Measurements from ENCODE around the gene TRIM38.

TRIM38 gene

DNA sequence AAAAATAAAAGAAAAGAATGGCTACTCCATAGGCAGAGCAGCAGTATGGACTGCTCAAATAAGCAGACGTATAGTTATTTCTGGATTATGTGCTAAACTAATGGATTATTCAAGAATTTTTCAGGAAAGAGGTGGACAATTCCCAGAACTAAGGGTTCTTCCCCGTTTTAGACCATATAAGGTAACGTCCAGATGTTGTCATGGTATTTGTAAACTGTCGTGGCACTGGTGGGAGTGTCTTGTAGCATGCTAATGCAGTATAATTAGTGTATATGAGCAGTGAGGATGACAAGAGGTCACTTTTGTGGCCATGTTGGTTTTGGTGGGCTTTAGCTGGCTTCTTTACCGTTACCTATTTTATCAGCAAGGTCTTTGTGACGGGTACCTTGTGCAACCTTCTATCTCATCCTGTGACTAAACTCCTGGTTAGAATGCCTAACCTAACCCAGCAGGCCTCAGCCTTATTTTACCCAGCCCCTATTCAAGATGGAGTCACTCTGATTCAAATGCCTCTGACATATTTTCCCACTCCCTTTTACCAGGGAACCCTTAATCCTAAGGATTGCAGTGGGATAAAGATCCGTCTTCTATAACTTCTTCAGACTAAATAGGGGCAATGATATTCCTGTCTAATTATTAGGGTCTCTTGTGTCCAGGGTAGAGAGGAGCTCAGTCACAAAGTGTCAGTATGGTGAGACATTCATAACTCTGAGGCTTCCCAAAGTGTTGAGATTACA, 11.1 kb upstream of the TRIM38 start:
- Mint-ChIP-seq H3K27me3 (no peaks in the 10 kb centered on the region), H3K4me1 (ENCODE audit: low read depth) (peaks cover 5% of the 10 kb centered on the region), H3K9me3 (no peaks in the 10 kb centered on the region), H3K4me3 (no peak overlapping the region), H3K36me3 (ENCODE audit: low read depth) (no peaks in the 10 kb centered on the region), H3K27ac (no peak overlapping the region)
- no peak for DNase-seq

DNA sequence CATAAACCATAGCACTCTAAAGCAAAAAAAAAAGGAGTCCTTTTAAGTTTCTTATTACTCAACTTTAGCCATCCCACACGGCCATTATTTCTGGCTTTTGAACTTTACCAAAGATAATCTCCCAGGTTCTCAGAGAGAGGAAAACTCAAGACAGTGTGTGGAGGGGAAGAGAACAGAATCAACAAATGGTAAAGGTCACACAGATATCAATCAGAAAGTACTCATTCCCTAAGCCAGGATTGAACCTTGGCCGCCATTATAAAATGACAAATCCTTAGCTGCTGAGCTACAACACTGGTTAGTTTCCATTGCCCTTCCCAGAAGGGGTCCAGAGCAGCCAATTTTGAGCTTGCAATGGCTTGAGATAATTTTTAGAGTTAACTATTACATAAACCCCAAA, 10.1 kb upstream of the TRIM38 start:
- Mint-ChIP-seq H3K4me3 (no peak overlapping the region), H3K9me3 (no peaks in the 10 kb centered on the region), H3K27ac (no peak overlapping the region)

DNA sequence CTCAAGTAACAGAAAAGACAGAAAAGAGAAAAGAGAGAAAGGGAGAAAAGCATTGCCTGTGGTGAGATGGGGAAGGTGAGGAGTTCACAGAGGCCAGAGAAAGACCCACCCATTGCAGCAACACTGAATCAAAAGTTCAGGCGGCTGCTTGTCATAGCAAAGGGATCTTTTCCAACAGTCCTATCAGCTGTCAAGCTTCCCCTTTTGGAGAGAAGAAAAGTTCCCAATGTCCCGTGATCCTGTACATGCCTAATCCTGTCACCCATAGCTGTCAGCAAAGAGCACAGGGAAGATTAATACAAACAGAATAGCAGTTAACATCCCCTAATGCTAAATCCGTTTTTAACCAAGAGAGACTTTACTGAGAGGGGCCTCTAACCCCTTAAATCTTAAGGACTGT, 8.9 kb upstream of the TRIM38 start:
- Mint-ChIP-seq H3K9me3 (peaks cover 6% of the 10 kb centered on the region), H3K4me3 (no peak overlapping the region)

More for the DNA sequence above, 10.1 kb upstream of the TRIM38 start:
- Mint-ChIP-seq H3K4me1 (ENCODE audit: low read depth) (no peaks in the 10 kb centered on the region), H3K36me3 (ENCODE audit: low read depth) (no peaks in the 10 kb centered on the region), H3K27me3 (no peaks in the 10 kb centered on the region)
- DNase-seq, result no peak

DNA sequence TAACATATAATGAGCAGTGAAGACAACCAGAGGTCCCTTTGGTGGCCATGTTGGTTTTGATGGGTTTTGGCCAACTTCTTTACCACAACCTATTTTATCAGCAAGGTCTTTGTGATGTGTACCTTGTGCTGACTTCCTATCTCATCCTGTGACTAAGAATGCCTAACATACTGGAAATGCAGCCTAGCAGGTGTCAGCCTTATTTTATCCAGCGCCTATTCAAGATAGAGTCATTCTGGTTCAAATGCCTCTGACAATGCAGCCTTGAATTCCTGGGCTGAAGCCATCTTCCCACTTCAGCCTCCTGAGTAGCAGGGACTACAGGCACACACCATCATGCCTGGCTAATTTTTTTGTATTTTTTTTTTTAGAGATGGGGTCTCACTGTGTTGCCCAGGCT, 7.8 kb upstream of the TRIM38 start:
- Mint-ChIP-seq H3K9me3 (peaks cover 16% of the 10 kb centered on the region), H3K27ac (no peak overlapping the region), H3K4me3 (no peak overlapping the region), H3K4me1 (ENCODE audit: low read depth) (peaks cover 18% of the 10 kb centered on the region), H3K27me3 (no peaks in the 10 kb centered on the region), H3K36me3 (ENCODE audit: low read depth) (peaks cover 18% of the 10 kb centered on the region)
- DNase-seq, result no peak

More for the DNA sequence above, 8.9 kb upstream of the TRIM38 start:
- Mint-ChIP-seq H3K36me3 (ENCODE audit: low read depth) (peaks cover 7% of the 10 kb centered on the region), H3K4me1 (ENCODE audit: low read depth) (peaks cover 7% of the 10 kb centered on the region), H3K27me3 (no peaks in the 10 kb centered on the region), H3K27ac (no peak overlapping the region)
- DNase-seq, result no peak

DNA sequence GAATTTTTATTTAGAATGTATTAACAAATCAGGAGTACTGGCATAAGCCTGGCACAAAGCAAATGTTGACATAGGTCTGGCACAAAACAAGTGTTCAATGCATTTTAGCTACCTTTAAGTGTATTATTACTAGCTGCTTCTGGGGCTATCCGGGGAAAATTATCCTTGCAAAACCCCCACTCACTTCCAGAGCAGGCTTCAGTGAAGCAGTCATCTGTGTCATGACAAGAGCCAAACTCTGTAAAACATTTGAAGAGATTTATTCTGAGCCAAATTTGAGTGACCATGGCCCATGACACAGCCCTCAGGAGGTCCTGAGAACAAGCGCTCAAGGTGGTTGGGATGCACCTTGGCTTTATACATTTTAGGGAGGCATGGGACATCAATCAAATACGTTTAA, 6.4 kb upstream of the TRIM38 start:
- Mint-ChIP-seq H3K27ac (no peak overlapping the region), H3K27me3 (no peaks in the 10 kb centered on the region), H3K9me3 (peaks cover 25% of the 10 kb centered on the region), H3K4me1 (ENCODE audit: low read depth) (peaks cover 32% of the 10 kb centered on the region), H3K36me3 (ENCODE audit: low read depth) (peaks cover 31% of the 10 kb centered on the region), H3K4me3 (no peak overlapping the region)
- DNase-seq, result no peak

DNA sequence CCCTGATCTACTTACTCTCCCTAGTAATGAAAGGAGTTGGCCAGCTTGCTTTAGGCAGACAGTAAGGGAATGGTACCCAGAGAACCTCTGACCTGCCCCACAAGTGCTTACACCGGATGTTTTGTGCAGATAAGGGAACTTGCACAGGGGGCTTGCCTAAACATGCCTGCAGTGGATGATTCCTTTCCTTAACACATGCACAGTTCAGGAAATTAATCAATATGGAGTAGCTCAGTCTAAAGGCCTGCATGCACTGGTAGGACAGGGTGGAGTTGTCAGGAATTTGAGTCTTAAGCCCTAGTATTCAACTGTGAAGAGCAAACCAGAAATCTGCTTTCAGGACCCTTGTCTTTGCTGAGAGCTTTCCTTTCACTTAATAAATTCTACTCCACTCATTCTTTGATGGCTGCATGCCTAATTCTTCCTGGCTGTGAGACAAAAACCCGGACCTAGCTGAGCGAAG, 3.9 kb upstream of the TRIM38 start:
- no peaks in the 10 kb centered on the region for H3K27me3 Mint-ChIP-seq
- H3K36me3 Mint-ChIP-seq (ENCODE audit: low read depth), result peaks cover 50% of the 10 kb centered on the region
- H3K4me3 Mint-ChIP-seq, result no peak overlapping the region
- H3K9me3 Mint-ChIP-seq, result peaks cover 32% of the 10 kb centered on the region
- no peak for DNase-seq
- H3K27ac Mint-ChIP-seq, result peak overlapping the region; percentile 9
- H3K4me1 Mint-ChIP-seq (ENCODE audit: low read depth), result peaks cover 55% of the 10 kb centered on the region

DNA sequence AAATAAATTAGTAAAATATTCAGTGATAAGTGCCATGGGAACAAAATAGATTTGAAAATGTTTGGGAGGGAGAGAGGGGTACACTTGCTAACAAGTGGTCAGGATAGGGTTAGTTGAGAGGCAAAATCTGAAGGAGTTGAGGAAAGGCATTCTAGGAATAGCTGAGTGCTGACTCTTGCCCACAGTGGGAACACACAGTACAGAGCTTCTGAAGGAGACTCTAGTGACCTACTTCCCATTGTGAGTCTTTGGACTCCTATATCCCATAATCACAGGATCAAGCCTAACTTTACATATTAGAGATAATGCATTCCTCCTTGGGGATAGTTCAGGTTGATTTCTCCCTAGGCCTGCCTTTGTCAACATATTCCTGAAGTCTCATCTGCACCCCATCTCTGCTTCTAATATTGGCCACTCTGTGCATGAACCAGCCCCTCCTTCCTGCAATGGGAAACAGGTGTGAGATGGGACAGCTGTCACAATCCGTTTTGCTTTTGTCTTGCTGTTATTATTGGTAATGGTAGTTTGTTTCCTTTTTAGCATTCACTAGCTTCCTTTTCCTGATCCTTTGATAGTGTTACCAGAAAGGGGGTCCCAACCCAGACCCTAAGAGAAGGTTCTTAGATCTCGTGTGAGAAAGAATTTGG, 2.6 kb upstream of the TRIM38 start:
- H3K27me3 Mint-ChIP-seq, result no peaks in the 10 kb centered on the region
- H3K4me3 Mint-ChIP-seq, result no peak overlapping the region
- peaks cover 61% of the 10 kb centered on the region for H3K36me3 Mint-ChIP-seq (ENCODE audit: low read depth)
- peaks cover 66% of the 10 kb centered on the region for H3K4me1 Mint-ChIP-seq (ENCODE audit: low read depth)
- DNase-seq, result no peak
- H3K27ac Mint-ChIP-seq, result peak overlapping the region; percentile 98
- H3K9me3 Mint-ChIP-seq, result peaks cover 32% of the 10 kb centered on the region

DNA sequence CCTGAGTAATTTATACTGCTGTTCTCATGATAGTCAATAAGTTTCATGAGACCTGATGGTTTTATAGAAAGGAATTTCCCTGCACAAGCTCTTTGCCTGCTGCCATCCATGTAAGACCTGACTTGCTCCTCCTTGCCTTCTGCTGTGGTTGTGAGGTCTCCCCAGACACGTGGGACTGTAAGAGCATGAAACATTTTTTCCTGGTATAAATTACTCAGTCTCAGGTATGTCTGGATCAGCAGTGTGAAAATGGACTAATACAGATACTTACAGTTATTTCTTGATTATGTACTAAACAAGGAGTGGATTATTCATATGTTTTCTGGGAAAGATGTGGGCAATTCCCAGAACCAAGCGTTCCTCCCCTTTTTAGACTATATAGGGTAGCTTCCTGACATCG, 1.9 kb upstream of the TRIM38 start:
- H3K4me3 Mint-ChIP-seq, result peak overlapping the region; percentile 42
- H3K27ac Mint-ChIP-seq, result peak overlapping the region; percentile 98
- H3K4me1 Mint-ChIP-seq (ENCODE audit: low read depth), result peaks cover 73% of the 10 kb centered on the region
- H3K9me3 Mint-ChIP-seq, result peaks cover 32% of the 10 kb centered on the region
- H3K27me3 Mint-ChIP-seq, result no peaks in the 10 kb centered on the region
- no peak for DNase-seq
- H3K36me3 Mint-ChIP-seq (ENCODE audit: low read depth), result peaks cover 67% of the 10 kb centered on the region

DNA sequence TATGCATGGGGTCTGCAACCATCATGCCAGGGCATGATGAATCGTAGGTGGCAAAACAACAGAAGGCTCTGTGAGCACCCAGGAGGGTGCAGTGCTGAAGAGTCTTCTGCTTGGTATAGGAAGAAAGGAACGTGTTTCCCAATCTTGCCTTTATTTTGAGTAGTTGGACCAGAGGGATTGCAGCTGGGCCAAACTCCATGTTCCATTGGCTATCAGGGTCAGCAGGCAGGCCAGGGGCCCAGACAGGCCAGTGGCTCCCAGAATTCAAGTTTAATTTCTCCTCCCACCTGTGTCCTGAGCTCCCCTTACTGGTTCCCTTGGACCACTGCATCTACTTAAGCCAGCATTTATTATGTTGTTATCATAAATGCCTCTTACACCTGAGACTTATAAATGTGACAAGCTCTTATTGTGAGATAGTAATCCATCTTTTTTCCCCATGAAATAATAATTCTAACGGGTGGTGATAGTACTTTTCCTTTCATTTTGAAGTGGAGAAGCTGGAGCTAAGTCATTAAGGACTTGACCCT, 918 bp upstream of the TRIM38 start:
- peak overlapping the region; percentile 92 for H3K4me3 Mint-ChIP-seq
- DNase-seq, result no peak
- H3K36me3 Mint-ChIP-seq (ENCODE audit: low read depth), result peaks cover 77% of the 10 kb centered on the region
- H3K9me3 Mint-ChIP-seq, result peaks cover 32% of the 10 kb centered on the region
- H3K27me3 Mint-ChIP-seq, result no peaks in the 10 kb centered on the region
- H3K27ac Mint-ChIP-seq, result peak overlapping the region; percentile 98
- H3K4me1 Mint-ChIP-seq (ENCODE audit: low read depth), result peaks cover 83% of the 10 kb centered on the region

DNA sequence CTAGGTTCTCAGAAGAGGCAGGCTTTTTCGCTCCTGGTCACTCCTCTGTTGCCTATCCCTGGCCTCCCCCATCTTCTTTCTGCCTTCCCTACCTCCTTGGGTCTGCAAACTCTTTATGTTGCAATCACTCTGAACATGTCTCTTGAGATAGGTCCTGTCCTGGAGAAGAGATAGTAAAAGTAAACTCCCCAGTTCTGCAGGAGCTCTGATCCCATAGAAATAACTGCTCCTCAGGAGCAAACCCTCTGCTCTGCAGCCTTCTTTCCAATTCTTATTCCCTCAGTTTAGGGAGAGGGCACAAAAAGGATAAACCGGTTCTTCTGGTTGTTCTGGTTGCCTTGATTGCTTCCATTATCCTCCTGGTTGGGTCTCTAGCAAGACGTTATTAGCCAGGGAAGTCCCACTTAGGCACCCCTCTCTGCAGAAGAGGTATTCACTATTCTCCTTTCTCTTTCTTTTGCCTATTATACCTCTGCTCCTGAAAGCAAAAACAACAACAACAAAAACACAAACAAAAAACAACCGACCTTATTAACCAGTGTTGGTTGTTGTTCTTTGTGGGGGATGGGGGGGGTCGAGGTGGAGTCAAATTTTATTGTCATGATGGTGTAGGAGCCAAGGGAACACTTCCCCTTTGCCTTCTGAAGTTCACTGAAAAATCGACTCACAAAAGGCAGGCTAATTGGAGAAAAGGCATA, 973 bp downstream of the TRIM38 start:
- H3K9me3 Mint-ChIP-seq, result peaks cover 26% of the 10 kb centered on the region
- peak overlapping the region; percentile 86 for H3K27ac Mint-ChIP-seq
- H3K4me1 Mint-ChIP-seq (ENCODE audit: low read depth), result peaks cover 94% of the 10 kb centered on the region
- no peak for DNase-seq
- H3K36me3 Mint-ChIP-seq (ENCODE audit: low read depth), result peaks cover 90% of the 10 kb centered on the region
- H3K27me3 Mint-ChIP-seq, result no peaks in the 10 kb centered on the region
- H3K4me3 Mint-ChIP-seq, result peak overlapping the region; percentile 92

DNA sequence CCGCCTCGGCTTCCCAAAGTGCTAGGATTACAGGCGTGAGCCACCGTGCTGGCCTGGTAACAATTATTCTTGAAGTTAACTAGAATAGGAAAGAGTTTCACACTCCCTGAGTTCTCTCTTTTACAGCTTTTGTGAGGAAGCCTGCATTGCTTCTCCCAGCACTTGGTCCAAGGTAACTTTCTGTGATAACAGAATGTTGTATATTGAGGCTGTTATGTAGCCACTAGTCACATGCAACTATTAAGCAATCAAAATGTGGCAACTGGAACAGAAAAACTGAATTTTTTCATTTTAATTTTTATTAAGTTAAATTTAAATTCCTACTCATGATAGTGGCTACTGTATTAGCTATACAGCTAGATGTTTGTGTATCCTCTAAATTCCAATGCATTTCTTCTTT, 2.5 kb downstream of the TRIM38 start:
- Mint-ChIP-seq H3K27ac (peak overlapping the region; percentile 22), H3K4me3 (peak overlapping the region; percentile 77), H3K9me3 (peaks cover 14% of the 10 kb centered on the region), H3K27me3 (no peaks in the 10 kb centered on the region), H3K4me1 (ENCODE audit: low read depth) (peaks cover 89% of the 10 kb centered on the region), H3K36me3 (ENCODE audit: low read depth) (peaks cover 88% of the 10 kb centered on the region)
- no peak for DNase-seq

DNA sequence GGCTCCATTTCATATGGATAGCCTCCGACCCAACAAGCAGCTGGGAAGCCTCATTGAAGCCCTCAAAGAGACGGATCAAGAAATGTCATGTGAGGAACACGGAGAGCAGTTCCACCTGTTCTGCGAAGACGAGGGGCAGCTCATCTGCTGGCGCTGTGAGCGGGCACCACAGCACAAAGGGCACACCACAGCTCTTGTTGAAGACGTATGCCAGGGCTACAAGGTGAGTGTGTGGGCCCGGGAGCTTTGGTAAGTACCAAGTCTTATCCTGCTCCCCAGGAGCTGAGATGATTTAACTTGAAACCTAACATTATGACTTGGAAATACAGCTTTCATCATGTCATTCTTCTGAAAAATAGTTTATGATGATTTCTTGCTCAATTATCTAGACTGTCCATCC, 4.1 kb downstream of the TRIM38 start:
- DNase-seq, result no peak
- H3K9me3 Mint-ChIP-seq, result peaks cover 1% of the 10 kb centered on the region
- peak overlapping the region; percentile 90 for H3K27ac Mint-ChIP-seq
- H3K36me3 Mint-ChIP-seq (ENCODE audit: low read depth), result peaks cover 90% of the 10 kb centered on the region
- no peaks in the 10 kb centered on the region for H3K27me3 Mint-ChIP-seq
- H3K4me1 Mint-ChIP-seq (ENCODE audit: low read depth), result peaks cover 88% of the 10 kb centered on the region
- peak overlapping the region; percentile 77 for H3K4me3 Mint-ChIP-seq

DNA sequence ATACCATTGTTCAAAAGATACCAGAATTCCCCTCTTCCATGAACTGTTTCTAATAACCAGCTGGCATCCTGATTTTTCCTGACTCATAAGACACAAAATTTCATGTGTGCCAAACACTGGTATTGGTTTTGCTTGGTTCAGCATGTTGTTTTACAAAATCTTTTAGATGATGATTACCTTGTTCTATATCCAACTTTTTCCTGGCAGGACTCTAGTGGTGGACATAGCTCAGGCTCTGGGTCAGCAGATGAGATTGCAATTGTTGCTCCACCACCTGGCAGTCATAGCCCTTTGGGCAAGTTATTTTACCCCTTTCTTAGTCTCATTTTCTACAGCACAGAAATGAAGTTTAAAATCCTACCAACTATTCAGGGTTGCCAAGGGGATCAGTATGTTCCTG, 6.2 kb downstream of the TRIM38 start:
- DNase-seq, result no peak
- H3K4me1 Mint-ChIP-seq (ENCODE audit: low read depth), result peaks cover 89% of the 10 kb centered on the region
- H3K27me3 Mint-ChIP-seq, result no peaks in the 10 kb centered on the region
- H3K36me3 Mint-ChIP-seq (ENCODE audit: low read depth), result peaks cover 95% of the 10 kb centered on the region
- H3K4me3 Mint-ChIP-seq, result peak overlapping the region; percentile 77
- peak overlapping the region; percentile 26 for H3K27ac Mint-ChIP-seq
- no peaks in the 10 kb centered on the region for H3K9me3 Mint-ChIP-seq

DNA sequence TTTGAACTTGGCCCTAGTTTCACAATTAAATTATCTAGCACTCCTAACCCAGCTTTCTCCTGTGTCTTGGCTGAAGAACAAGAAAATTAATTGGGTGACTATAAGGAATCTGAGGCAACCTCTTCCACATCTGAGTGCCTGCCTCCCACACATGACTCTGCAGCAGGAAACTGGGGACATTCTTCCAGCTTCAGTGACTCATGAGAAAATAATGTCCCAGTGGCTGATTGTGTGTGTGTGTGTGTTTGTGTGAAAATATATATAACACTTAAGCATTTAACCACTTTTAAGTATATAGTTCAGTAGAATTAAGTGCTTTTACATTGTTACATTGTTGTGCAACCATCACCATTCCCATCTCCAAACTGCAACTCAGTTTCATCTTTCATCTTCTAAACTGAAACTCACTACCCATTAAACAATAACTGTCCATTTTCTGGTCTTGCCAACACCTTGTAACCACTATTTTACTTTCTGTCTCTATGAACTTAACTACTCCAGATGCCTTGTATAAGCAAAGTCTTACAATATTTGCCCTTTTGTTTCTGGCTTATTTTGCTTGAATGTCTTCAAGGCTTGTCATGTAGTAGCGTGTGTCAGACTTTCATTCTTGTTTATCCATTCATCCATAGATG, 8.7 kb downstream of the TRIM38 start:
- H3K9me3 Mint-ChIP-seq, result no peaks in the 10 kb centered on the region
- H3K36me3 Mint-ChIP-seq (ENCODE audit: low read depth), result peaks cover 96% of the 10 kb centered on the region
- DNase-seq, result no peak
- peaks cover 83% of the 10 kb centered on the region for H3K4me1 Mint-ChIP-seq (ENCODE audit: low read depth)
- no peaks in the 10 kb centered on the region for H3K27me3 Mint-ChIP-seq
- no peak overlapping the region for H3K4me3 Mint-ChIP-seq
- H3K27ac Mint-ChIP-seq, result peak overlapping the region; percentile 78

Data from activated T-cell treated with anti-CD3 and anti-CD28 coated beads, Interleukin-2, amount 50 U/mL, for 24 hours (primary cell).